CD4-positive, alpha-beta memory T cell (primary cell): Measurements from ENCODE around the gene TEP1. TPM values are rescaled to one million over a fixed set of nuclear protein-coding genes. Genes with fewer than 3 reads are reported as not detected.

Source experiments
- CTCF ChIA-PET: fragments of 350-600 bp; sonication (Branson Sonifier 250); formaldehyde crosslinking; loops from one replicate; lab custom pipeline; 2021; ENCODE audit warnings: inconsistent platforms; ENCODE audit not compliant: partially characterized antibody; lab: Charles Lee
- POLR2A ChIA-PET: fragments of 350-600 bp; sonication (Branson Sonifier 250); formaldehyde crosslinking; loops from one replicate; lab custom pipeline; 2021; ENCODE audit not compliant: partially characterized antibody; lab: Charles Lee
- DNase-seq, 5 donors: peaks; one replicate each; pipeline versions ENCODE4 v3.0.0 to v3.0.0-alpha.2; 2020 to 2022; ENCODE audit warnings: mixed read lengths in 1 of 5
- H3K27ac ChIP-seq: one replicate; pipeline ENCODE4 v1.7.0; 2013; ENCODE audit warnings: low read depth, low read length
- H3K27me3 ChIP-seq: 2 replicates; pipeline ENCODE4 v1.7.0; 2013; ENCODE audit warnings: mild to moderate bottlenecking, low read length, moderate library complexity; ENCODE audit not compliant: insufficient read depth
- H3K36me3 ChIP-seq: 2 replicates; pipeline ENCODE4 v1.7.0; 2013; ENCODE audit warnings: mild to moderate bottlenecking, low read length, moderate library complexity; ENCODE audit not compliant: insufficient read depth
- H3K4me1 ChIP-seq: 2 replicates; pipeline ENCODE4 v1.7.0; 2013; ENCODE audit warnings: mild to moderate bottlenecking, low read length, moderate library complexity; ENCODE audit not compliant: insufficient read depth
- H3K4me3 ChIP-seq, 2 donors: one replicate each; pipeline ENCODE4 v1.7.0; 2013; ENCODE audit warnings: low read length in 2 of 2, mild to moderate bottlenecking in 1 of 2
- H3K9me3 ChIP-seq, 2 donors: one replicate each; pipeline ENCODE4 v1.7.0; 2013; ENCODE audit warnings: low read length in 2 of 2, control low read depth in 1 of 2; ENCODE audit not compliant: control insufficient read depth in 1 of 2
- H3K27ac Mint-ChIP-seq, 7 donors: one replicate each; pipeline ENCODE4 v1.8.0; 2020 to 2021; ENCODE audit warnings: mixed read lengths in 7 of 7, mild to moderate bottlenecking in 6 of 7, inconsistent platforms in 3 of 7, moderate library complexity in 3 of 7
- H3K27me3 Mint-ChIP-seq, 2 donors: one replicate each; pipeline ENCODE4 v1.8.0; 2020 to 2021; ENCODE audit warnings: mixed read lengths in 2 of 2
- H3K36me3 Mint-ChIP-seq, 2 donors: one replicate each; pipeline ENCODE4 v1.8.0; 2020 to 2021; ENCODE audit warnings: mixed read lengths in 2 of 2, inconsistent platforms in 1 of 2, mild to moderate bottlenecking in 1 of 2
- H3K4me1 Mint-ChIP-seq, 4 donors: one replicate each; pipeline ENCODE4 v1.8.0; 2020 to 2021; ENCODE audit warnings: mixed read lengths in 4 of 4, mild to moderate bottlenecking in 1 of 4
- H3K4me3 Mint-ChIP-seq, 8 donors: one replicate each; pipeline ENCODE4 v1.8.0; 2020 to 2021; ENCODE audit warnings: mixed read lengths in 8 of 8, mild to moderate bottlenecking in 7 of 8, moderate library complexity in 6 of 8, inconsistent platforms in 3 of 8
- H3K9me3 Mint-ChIP-seq, 8 donors: one replicate each; pipeline ENCODE4 v1.8.0; 2020 to 2021; ENCODE audit warnings: mixed read lengths in 8 of 8, mild to moderate bottlenecking in 5 of 8, inconsistent platforms in 3 of 8, moderate library complexity in 1 of 8
- intact Hi-C: fragments of 100-400 bp; cut with micrococcal nuclease; formaldehyde crosslinking; loops from one replicate; pipeline ENCODE4 v1.15.1; 2023
- polyA plus RNA-seq, 2 donors: library from polyadenylated mRNA; unstranded; fragments of 300-500 nt; fragmentation: Illumina TruSeq; gene quantifications; one replicate each; pipeline ENCODE4 v1.2.3, GENCODE V29; 2021
- total RNA-seq, 2 experiments: library from RNA; stranded (reverse); gene quantifications; one replicate each; pipeline ENCODE4 v1.2.3, GENCODE V29; 2021

The TEP1 gene
- total and polyA plus RNA-seq, 4 experiments from 2014 or later: 6.8 to 67.3 (median 66.7) TPM; not detected in 1

GRCh38 chr14:20347747-20348146 lies 65.6 kb downstream of the TEP1 start:
- Mint-ChIP-seq H3K36me3 (peaks cover 20 to 54% of the 10 kb centered on the region in 2 donors), H3K27me3 (no peaks in the 10 kb centered on the region), H3K9me3 (peaks cover 0 to 5% (median 0%) of the 10 kb centered on the region in 8 donors), H3K4me1 (peaks cover 3 to 24% (median 11%) of the 10 kb centered on the region in 4 donors), H3K4me3 (no peak overlapping the region), H3K27ac (no peak overlapping the region)
- Histone ChIP-seq H3K4me3 (no peak overlapping the region), H3K27ac (no peak overlapping the region), H3K36me3 (peaks cover 7% of the 10 kb centered on the region), H3K4me1 (peaks cover 7% of the 10 kb centered on the region), H3K9me3 (no peaks in the 10 kb centered on the region), H3K27me3 (no peaks in the 10 kb centered on the region)
- intact Hi-C loops: no loop called here
- no peak for DNase-seq
- POLR2A ChIA-PET: no interaction called here
- CTCF ChIA-PET: interaction anchor here (1.4 kb wide), 1 partner anchor 68 kb away, joined by 3 read pairs; no protein-coding TSS in a partner anchor

DNA sequence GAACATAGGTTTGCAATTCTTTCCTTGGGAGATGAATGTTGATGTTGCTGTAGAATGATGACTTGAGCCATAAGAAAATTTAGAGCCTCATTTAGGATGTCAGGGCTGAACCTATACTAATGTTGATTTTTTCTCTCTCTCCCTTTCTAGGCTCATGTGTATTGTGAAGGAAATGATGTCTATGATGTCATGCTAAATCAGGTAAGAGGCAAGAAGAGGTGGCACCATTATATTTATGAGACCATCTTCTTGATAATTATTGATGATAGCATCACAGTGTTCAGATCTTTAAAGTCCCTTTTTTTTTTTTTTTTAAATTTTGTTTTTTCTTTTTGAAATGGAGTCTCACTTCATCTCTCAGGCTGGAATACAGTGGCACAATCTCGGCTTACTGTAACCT lies 66.6 kb downstream of the TEP1 start:
- intact Hi-C loops: no loop called here
- H3K27me3 ChIP-seq: no peaks in the 10 kb centered on the region
- ChIA-PET CTCF (interaction anchor here (9.5 kb wide), 1 partner anchor 19 kb away, joined by 124 read pairs; no protein-coding TSS in a partner anchor), POLR2A (no interaction called here)
- Mint-ChIP-seq H3K36me3 (peaks cover 14 to 50% of the 10 kb centered on the region in 2 donors), H3K27ac (peak overlapping the region in 1 of 7 donors; percentile 27), H3K9me3 (peaks cover 0 to 5% (median 0%) of the 10 kb centered on the region in 8 donors), H3K4me1 (peaks cover 3 to 28% (median 11%) of the 10 kb centered on the region in 4 donors), H3K4me3 (peak overlapping the region in 1 of 8 donors; percentile 17), H3K27me3 (no peaks in the 10 kb centered on the region)
- H3K4me3 ChIP-seq: no peak overlapping the region
- peaks cover 7% of the 10 kb centered on the region for H3K4me1 ChIP-seq
- peaks cover 7% of the 10 kb centered on the region for H3K36me3 ChIP-seq
- H3K27ac ChIP-seq: no peak overlapping the region
- DNase-seq: no peak
- no peaks in the 10 kb centered on the region for H3K9me3 ChIP-seq

DNA sequence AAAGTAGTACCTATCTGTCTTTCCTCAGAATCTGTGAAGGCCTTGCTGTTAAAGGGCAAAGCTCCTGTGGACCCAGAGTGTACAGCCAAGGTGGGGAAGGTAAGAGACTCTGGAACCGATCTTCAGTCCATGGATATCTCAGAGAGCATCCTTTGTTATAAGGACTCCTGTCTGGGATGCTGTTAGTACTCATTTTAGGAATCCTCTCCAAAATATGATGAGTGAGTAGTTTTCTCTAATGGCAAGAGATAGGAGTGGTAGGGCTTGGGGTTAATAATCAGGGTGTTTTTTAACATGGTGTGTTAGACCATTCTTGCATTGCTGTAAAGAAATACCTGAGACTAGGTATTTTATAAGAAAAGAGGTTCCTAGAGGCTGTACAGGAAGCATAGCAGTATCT lies 67.9 kb downstream of the TEP1 start:
- CTCF ChIA-PET: interaction anchor here (4.8 to 9.5 kb wide), 2 partner anchors 18 to 69 kb away, joined by 28 to 124 read pairs; partner anchors contain the start of gene TEP1
- Mint-ChIP-seq H3K9me3 (peaks cover 0 to 5% (median 0%) of the 10 kb centered on the region in 8 donors), H3K4me1 (peaks cover 5 to 32% (median 10%) of the 10 kb centered on the region in 4 donors), H3K36me3 (peaks cover 6 to 40% of the 10 kb centered on the region in 2 donors), H3K27ac (peak overlapping the region in 4 of 7 donors; percentile 58 to 97 (median 84)), H3K4me3 (peak overlapping the region in 2 of 8 donors; percentile 4 to 57), H3K27me3 (no peaks in the 10 kb centered on the region)
- H3K36me3 ChIP-seq: peaks cover 7% of the 10 kb centered on the region
- H3K27ac ChIP-seq: no peak overlapping the region
- H3K9me3 ChIP-seq: no peaks in the 10 kb centered on the region
- H3K27me3 ChIP-seq: no peaks in the 10 kb centered on the region
- peaks cover 7% of the 10 kb centered on the region for H3K4me1 ChIP-seq
- intact Hi-C loops: no loop called here
- H3K4me3 ChIP-seq: no peak overlapping the region
- no peak for DNase-seq
- POLR2A ChIA-PET: no interaction called here

- H3K27me3 Mint-ChIP-seq: no peaks in the 10 kb centered on the region
- H3K9me3 Mint-ChIP-seq: peaks cover 0 to 5% (median 0%) of the 10 kb centered on the region in 8 donors
- peak overlapping the region; percentile 97 to 100 (median 98) for H3K27ac Mint-ChIP-seq
- H3K4me3 Mint-ChIP-seq: peak overlapping the region; percentile 92 to 99 (median 98)
- CTCF ChIA-PET: interaction anchor here (0.9 to 9.5 kb wide), 11 partner anchors 9 to 347 kb away, joined by 3 to 124 read pairs (median 11); partner anchors contain the start of genes CCNB1IP1 and TEP1
- peaks cover 5 to 27% (median 10%) of the 10 kb centered on the region in 4 donors for H3K4me1 Mint-ChIP-seq
- no peaks in the 10 kb centered on the region for H3K27me3 ChIP-seq
- H3K9me3 ChIP-seq: no peaks in the 10 kb centered on the region
- POLR2A ChIA-PET: interaction anchor here (0.6 to 4.2 kb wide), 25 partner anchors 10 to 1167 kb away, joined by 3 to 70 read pairs (median 6); partner anchors contain the start of genes APEX1, CCNB1IP1, CHD8 and METTL3
- no peak for DNase-seq
- H3K27ac ChIP-seq: peak overlapping the region; percentile 94
- H3K4me1 ChIP-seq: peaks cover 7% of the 10 kb centered on the region
- H3K36me3 ChIP-seq: no peaks in the 10 kb centered on the region
- peak overlapping the region; percentile 67 to 71 for H3K4me3 ChIP-seq
- intact Hi-C loops: loop anchor here (1.0 to 2.0 kb wide), 9 partner anchors 11 to 759 kb away; partner anchors contain the start of genes CCNB1IP1, OSGEP, PIP4P1 and TEP1
- peaks cover 0 to 33% of the 10 kb centered on the region in 2 donors for H3K36me3 Mint-ChIP-seq
These were observed 69.5 kb downstream of the TEP1 start for GRCh38 chr14:20343862-20344220.

DNA sequence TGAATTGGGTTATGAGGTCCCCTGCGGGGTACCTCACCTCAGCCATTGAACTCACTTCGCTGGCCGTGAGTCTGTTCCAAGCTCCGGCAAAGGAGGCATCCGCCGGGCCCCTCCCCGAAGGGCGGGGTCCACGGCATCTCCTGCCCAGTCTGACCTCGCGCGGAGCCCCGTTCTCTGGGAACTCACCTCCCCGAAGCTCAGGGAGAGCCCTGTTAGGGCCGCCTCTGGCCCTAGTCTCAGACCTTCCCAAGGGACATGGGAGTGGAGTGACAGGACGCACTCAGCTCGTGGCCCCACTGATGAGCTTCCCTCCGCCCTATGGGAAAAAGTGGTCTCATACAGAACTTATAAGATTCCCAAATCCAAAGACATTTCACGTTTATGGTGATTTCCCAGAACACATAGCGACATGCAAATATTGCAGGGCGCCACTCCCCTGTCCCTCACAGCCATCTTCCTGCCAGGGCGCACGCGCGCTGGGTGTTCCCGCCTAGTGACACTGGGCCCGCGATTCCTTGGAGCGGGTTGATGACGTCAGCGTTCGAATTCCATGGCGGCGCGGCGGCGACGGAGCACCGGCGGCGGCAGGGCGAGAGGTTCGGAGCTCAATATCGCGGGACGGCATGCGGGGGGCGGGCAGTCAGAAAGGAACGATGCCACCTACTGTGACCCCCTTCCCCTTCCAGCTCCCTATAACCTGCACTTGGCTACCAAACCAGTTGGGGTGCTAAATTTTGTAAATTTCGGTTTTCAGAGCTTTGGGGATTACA lies 70.0 kb downstream of the TEP1 start, which contains the start of gene PARP2:
Gene PARP2 (plus strand): TSS at position 544 of the 770 bp plus-strand sequence. CDS start 7 bp downstream, at position 551.
- intact Hi-C loops: loop anchor here (1.0 to 2.0 kb wide), 9 partner anchors 10 to 760 kb away; partner anchors contain the start of genes CCNB1IP1, OSGEP, PIP4P1 and TEP1
- peak within 1 kb of the TSS; percentile 67 to 71 for H3K4me3 ChIP-seq
- Mint-ChIP-seq H3K4me3 (peak within 1 kb of the TSS; percentile 92 to 99 (median 98)), H3K4me1 (peaks cover 5 to 27% (median 10%) of the 10 kb centered on the region in 4 donors), H3K36me3 (peaks cover 0 to 33% of the 10 kb centered on the region in 2 donors), H3K9me3 (peaks cover 0 to 5% (median 0%) of the 10 kb centered on the region in 8 donors), H3K27ac (peak within 1 kb of the TSS; percentile 97 to 100 (median 98)), H3K27me3 (no peaks in the 10 kb centered on the region)
- no peaks in the 10 kb centered on the region for H3K9me3 ChIP-seq
- peak; percentile 93 to 96 (median 93) for DNase-seq
- CTCF ChIA-PET: interaction anchor here (0.7 to 9.5 kb wide), 14 partner anchors 10 to 642 kb away, joined by 3 to 124 read pairs (median 8); partner anchors contain the start of genes CCNB1IP1, PIP4P1, PNP and TEP1
- POLR2A ChIA-PET: interaction anchor here (0.6 to 4.2 kb wide), 33 partner anchors 11 to 1168 kb away, joined by 3 to 70 read pairs (median 5); partner anchors contain the start of genes APEX1, CCNB1IP1, CHD8 and METTL3
- H3K27ac ChIP-seq: peak within 1 kb of the TSS; percentile 94
- H3K4me1 ChIP-seq: peaks cover 7% of the 10 kb centered on the region
- H3K27me3 ChIP-seq: no peaks in the 10 kb centered on the region
- no peaks in the 10 kb centered on the region for H3K36me3 ChIP-seq

GRCh38 chr14:20341646-20342045 lies 71.7 kb downstream of the TEP1 start:
- peaks cover 0 to 5% (median 0%) of the 10 kb centered on the region in 8 donors for H3K9me3 Mint-ChIP-seq
- H3K9me3 ChIP-seq: no peaks in the 10 kb centered on the region
- intact Hi-C loops: loop anchor here (2.0 kb wide), 1 partner anchor 761 kb away; no protein-coding TSS in a partner anchor
- no peak overlapping the region for H3K27ac ChIP-seq
- peaks cover 0 to 26% of the 10 kb centered on the region in 2 donors for H3K36me3 Mint-ChIP-seq
- POLR2A ChIA-PET: interaction anchor here (0.6 to 4.2 kb wide), 10 partner anchors 9 to 350 kb away, joined by 3 to 70 read pairs (median 32); partner anchors contain the start of genes APEX1, CCNB1IP1, OSGEP and PIP4P1
- H3K27ac Mint-ChIP-seq: peak overlapping the region in 3 of 7 donors; percentile 97 to 99 (median 97)
- H3K4me3 ChIP-seq: no peak overlapping the region
- H3K27me3 ChIP-seq: no peaks in the 10 kb centered on the region
- H3K27me3 Mint-ChIP-seq: no peaks in the 10 kb centered on the region
- H3K4me1 ChIP-seq: peaks cover 7% of the 10 kb centered on the region
- H3K4me1 Mint-ChIP-seq: peaks cover 5 to 27% (median 10%) of the 10 kb centered on the region in 4 donors
- H3K36me3 ChIP-seq: no peaks in the 10 kb centered on the region
- CTCF ChIA-PET: interaction anchor here (0.7 to 9.5 kb wide), 8 partner anchors 9 to 349 kb away, joined by 3 to 124 read pairs (median 16); partner anchors contain the start of genes CCNB1IP1 and TEP1
- H3K4me3 Mint-ChIP-seq: peak overlapping the region in 3 of 8 donors; percentile 13 to 99 (median 97)
- no peak for DNase-seq
